DOHH2 (cell line): Measurements from ENCODE around the gene TAMM41.

ENCODE experiments used
- H3F3A ChIP-seq: fragments of 200-600 bp; sonication (generic), shearing (Covaris generic); 2 replicates; pipeline ENCODE4 v1.6.0; 2016; ENCODE audit warnings: antibody characterized with exemption, mild to moderate bottlenecking; ENCODE audit not compliant: control insufficient read depth, insufficient read depth
- H3K27ac ChIP-seq: fragments of 200-600 bp; sonication (generic); 2 replicates; pipeline ENCODE4 v1.5.1; 2014; ENCODE audit warnings: low read depth, mild to moderate bottlenecking, low read length, moderate library complexity
- H3K27me3 ChIP-seq: fragments of 200-600 bp; sonication (generic); 2 replicates; pipeline ENCODE4 v1.6.1; 2014; ENCODE audit warnings: mild to moderate bottlenecking, low read length, mixed read lengths; ENCODE audit not compliant: control insufficient read depth
- H3K36me3 ChIP-seq: fragments of 200-600 bp; sonication (generic); 2 replicates; pipeline ENCODE4 v1.6.1; 2014; ENCODE audit warnings: mild to moderate bottlenecking, low read length, moderate library complexity, mixed read lengths; ENCODE audit not compliant: control insufficient read depth
- H3K4me1 ChIP-seq: fragments of 200-600 bp; sonication (generic); 2 replicates; pipeline ENCODE4 v1.6.1; 2014; ENCODE audit warnings: mild to moderate bottlenecking, low read length, mixed read lengths; ENCODE audit not compliant: control insufficient read depth
- H3K4me2 ChIP-seq: fragments of 200-600 bp; sonication (generic); 2 replicates; pipeline ENCODE4 v1.6.0; 2014; ENCODE audit warnings: mild to moderate bottlenecking, low read length, moderate library complexity
- H3K4me3 ChIP-seq: fragments of 200-600 bp; sonication (generic); 2 replicates; pipeline ENCODE4 v1.5.1; 2014; ENCODE audit warnings: mild to moderate bottlenecking, low read length, mixed read lengths
- H3K79me2 ChIP-seq: fragments of 200-600 bp; sonication (generic); 2 replicates; pipeline ENCODE4 v1.6.1; 2014; ENCODE audit warnings: mild to moderate bottlenecking, low read length, mixed read lengths; ENCODE audit not compliant: control insufficient read depth
- H3K9me2 ChIP-seq: fragments of 200-600 bp; sonication (generic); replicated peaks from 2 replicates; pipeline ENCODE4 v1.6.1; 2014; ENCODE audit warnings: mild to moderate bottlenecking, low read length, mixed read lengths; ENCODE audit not compliant: control insufficient read depth
- H3K9me3 ChIP-seq: fragments of 200-600 bp; sonication (generic); 2 replicates; pipeline ENCODE4 v1.6.1; 2014; ENCODE audit warnings: antibody characterized with exemption, low read length, mixed read lengths; ENCODE audit not compliant: control insufficient read depth, insufficient read depth
- H4K20me1 ChIP-seq: fragments of 200-600 bp; sonication (generic); 2 replicates; pipeline ENCODE4 v1.6.0; 2014; ENCODE audit warnings: low read depth, mild to moderate bottlenecking, antibody characterized with exemption, low read length, moderate library complexity; ENCODE audit not compliant: control insufficient read depth, insufficient read depth
- EZH2phosphoT487 ChIP-seq: fragments of 200-600 bp; sonication (generic); IDR thresholded peaks from 2 replicates; pipeline ENCODE4 v1.6.1; 2017; ENCODE audit warnings: borderline replicate concordance, mild to moderate bottlenecking, antibody characterized with exemption, low read length, moderate library complexity, mixed read lengths
- TF ChIP-seq, protein P1 (sequence below): fragments of 200-600 bp; sonication (generic); IDR thresholded peaks from one replicate; pipeline ENCODE4 v1.5.1; 2014; ENCODE audit warnings: antibody characterized with exemption, mild to moderate bottlenecking, low read depth, low read length; ENCODE audit not compliant: poor library complexity, severe bottlenecking

The TAMM41 gene

GRCh38 chr3:11825301-11825700 is 21.4 kb downstream of the TAMM41 start:
- Histone ChIP-seq H3K4me2 (no peak overlapping the region), H3K9me3 (no peaks in the 10 kb centered on the region), H3K36me3 (peaks cover 80% of the 10 kb centered on the region), H3K27me3 (no peaks in the 10 kb centered on the region), H3K9me2 (no peaks in the 10 kb centered on the region), H3K27ac (no peak overlapping the region), H3K79me2 (no peaks in the 10 kb centered on the region), H3K4me3 (no peak overlapping the region), H4K20me1 (no peaks in the 10 kb centered on the region), H3K4me1 (no peaks in the 10 kb centered on the region), H3F3A (no peaks in the 10 kb centered on the region)
- no peak for TF ChIP-seq EZH2phosphoT487
- TF ChIP-seq, protein P1, sequence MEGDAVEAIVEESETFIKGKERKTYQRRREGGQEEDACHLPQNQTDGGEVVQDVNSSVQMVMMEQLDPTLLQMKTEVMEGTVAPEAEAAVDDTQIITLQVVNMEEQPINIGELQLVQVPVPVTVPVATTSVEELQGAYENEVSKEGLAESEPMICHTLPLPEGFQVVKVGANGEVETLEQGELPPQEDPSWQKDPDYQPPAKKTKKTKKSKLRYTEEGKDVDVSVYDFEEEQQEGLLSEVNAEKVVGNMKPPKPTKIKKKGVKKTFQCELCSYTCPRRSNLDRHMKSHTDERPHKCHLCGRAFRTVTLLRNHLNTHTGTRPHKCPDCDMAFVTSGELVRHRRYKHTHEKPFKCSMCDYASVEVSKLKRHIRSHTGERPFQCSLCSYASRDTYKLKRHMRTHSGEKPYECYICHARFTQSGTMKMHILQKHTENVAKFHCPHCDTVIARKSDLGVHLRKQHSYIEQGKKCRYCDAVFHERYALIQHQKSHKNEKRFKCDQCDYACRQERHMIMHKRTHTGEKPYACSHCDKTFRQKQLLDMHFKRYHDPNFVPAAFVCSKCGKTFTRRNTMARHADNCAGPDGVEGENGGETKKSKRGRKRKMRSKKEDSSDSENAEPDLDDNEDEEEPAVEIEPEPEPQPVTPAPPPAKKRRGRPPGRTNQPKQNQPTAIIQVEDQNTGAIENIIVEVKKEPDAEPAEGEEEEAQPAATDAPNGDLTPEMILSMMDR = no peak

- H3K27ac ChIP-seq = no peak overlapping the region
- no peaks in the 10 kb centered on the region for H4K20me1 ChIP-seq
- H3K4me3 ChIP-seq = no peak overlapping the region
- H3F3A ChIP-seq = no peaks in the 10 kb centered on the region
- no peaks in the 10 kb centered on the region for H3K9me3 ChIP-seq
- no peaks in the 10 kb centered on the region for H3K4me1 ChIP-seq
- H3K36me3 ChIP-seq = peaks cover 69% of the 10 kb centered on the region
- H3K27me3 ChIP-seq = no peaks in the 10 kb centered on the region
- no peaks in the 10 kb centered on the region for H3K79me2 ChIP-seq
- no peak overlapping the region for H3K4me2 ChIP-seq
- no peaks in the 10 kb centered on the region for H3K9me2 ChIP-seq
- TF ChIP-seq, protein P1 = no peak
- no peak for TF ChIP-seq EZH2phosphoT487
These were observed 26.1 kb downstream of the TAMM41 start for GRCh38 chr3:11820531-11821041.

DNA sequence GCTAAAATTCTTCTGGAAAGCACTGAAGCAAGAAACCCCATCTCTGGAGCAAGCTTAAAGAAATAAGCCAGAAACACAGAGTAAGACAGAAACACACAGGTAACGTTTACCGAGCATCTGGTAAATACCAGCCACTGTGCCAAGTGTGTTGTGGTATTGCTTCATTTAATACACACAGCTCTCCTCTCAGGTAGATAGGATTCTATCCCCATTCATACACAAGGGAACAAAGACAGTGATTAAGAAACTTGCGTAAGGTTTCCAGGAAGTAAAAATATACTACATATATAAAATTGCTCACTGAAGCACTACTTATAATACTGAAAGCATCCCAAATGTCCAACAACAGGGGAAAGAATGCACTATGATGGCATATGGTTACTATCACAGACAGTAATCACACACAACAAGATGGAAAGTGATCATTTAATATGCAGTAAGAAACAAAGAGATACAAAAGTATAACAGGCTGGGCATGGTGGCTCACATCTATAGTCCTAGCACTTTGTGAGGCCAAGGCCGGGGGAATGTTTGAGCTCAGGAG is 27.5 kb downstream of the TAMM41 start:
- Histone ChIP-seq H3K79me2 (no peaks in the 10 kb centered on the region), H3F3A (no peaks in the 10 kb centered on the region), H4K20me1 (no peaks in the 10 kb centered on the region), H3K4me1 (no peaks in the 10 kb centered on the region), H3K9me2 (no peaks in the 10 kb centered on the region), H3K36me3 (peaks cover 66% of the 10 kb centered on the region), H3K9me3 (no peaks in the 10 kb centered on the region), H3K4me2 (no peak overlapping the region), H3K27me3 (no peaks in the 10 kb centered on the region), H3K27ac (no peak overlapping the region), H3K4me3 (no peak overlapping the region)
- TF ChIP-seq EZH2phosphoT487 = no peak
- TF ChIP-seq, protein P1 = no peak
